ENCODE results near the gene SDR42E1. TPM values are rescaled to one million over a fixed set of nuclear protein-coding genes. Genes with fewer than 3 reads are reported as not detected.

SDR42E1 gene
- total and polyA plus RNA-seq, 2 of the 8 experiments (the other 6 are each of a cell fraction or from before 2014, with no cell fraction given) = 0.03 TPM; not detected in 1

DNA sequence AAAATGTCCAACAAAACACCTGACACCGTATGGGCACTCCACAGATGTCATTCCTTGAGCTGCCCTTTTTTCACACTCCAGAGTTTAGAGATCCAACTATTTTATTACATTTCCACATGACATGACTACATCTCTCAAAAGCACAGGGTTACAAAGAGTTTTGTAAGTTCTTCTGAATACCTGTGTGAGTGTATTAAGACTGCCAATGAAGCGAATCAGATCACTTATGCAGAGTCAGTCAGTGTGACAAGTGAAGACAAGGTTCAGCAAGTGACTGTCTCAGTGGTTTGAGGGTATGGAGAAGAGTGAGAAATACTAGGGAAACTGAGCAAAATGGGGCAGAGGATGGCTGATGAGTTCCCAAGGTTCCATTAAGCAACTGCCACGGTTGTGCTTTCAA is 8.4 kb downstream of the SDR42E1 start:
- H3K4me2 ChIP-seq (ENCODE audit: insufficient read depth in 1 of 2, low read depth in 2 of 2, low read length in 2 of 2) = no peak overlapping the region
- no peaks in the 10 kb centered on the region for H4K20me1 ChIP-seq (replicated peaks in 1 of 2; ENCODE audit: control insufficient read depth in 1 of 2, insufficient read depth in 2 of 2, low read length in 2 of 2)
- H3K23me2 ChIP-seq (ENCODE audit: low read depth, low read length) = no peaks in the 10 kb centered on the region
- no peak overlapping the region for H3K4me3 ChIP-seq (ENCODE audit: extremely low read depth in 1 of 4, insufficient read depth in 2 of 4, low read depth in 3 of 4, low read length in 4 of 4)
- H2AFZ ChIP-seq (ENCODE audit: low read length) = no peak overlapping the region
- no peak overlapping the region for H3K9ac ChIP-seq (replicated peaks in 1 of 4; ENCODE audit: extremely low read depth in 1 of 4, low read depth in 3 of 4, low read length in 3 of 4)
- no peak overlapping the region for H2BK12ac ChIP-seq (ENCODE audit: low read depth, low read length)
- H3K27ac ChIP-seq (ENCODE audit: low read depth, low read length) = no peak overlapping the region
- H2BK15ac ChIP-seq (ENCODE audit: low read length) = no peak overlapping the region
- no peak overlapping the region for H4K8ac ChIP-seq (ENCODE audit: extremely low read depth, insufficient read depth, low read length)
- CTCF ChIA-PET (ENCODE audit: partially characterized antibody) = interaction anchor here (0.8 to 1.2 kb wide), 5 partner anchors 11 to 96 kb away, joined by 3 to 5 read pairs (median 3); no protein-coding TSS in a partner anchor
- no peak overlapping the region for H3K14ac ChIP-seq (ENCODE audit: insufficient read length)
- no peaks in the 10 kb centered on the region for H3K79me1 ChIP-seq (ENCODE audit: low read depth, low read length)
- H4K91ac ChIP-seq (replicated peaks; ENCODE audit: insufficient read length, low read length) = no peak overlapping the region
- no peak for DNase-seq (ENCODE audit: low read depth in 1 of 2, low spot score in 2 of 2)
- no peak overlapping the region for H3K56ac ChIP-seq (replicated peaks; ENCODE audit: insufficient read length, low read depth, low read length)
- H2BK5ac ChIP-seq (ENCODE audit: low read depth, low read length) = no peak overlapping the region
- H3K23ac ChIP-seq (ENCODE audit: insufficient read length) = no peak overlapping the region
- WGBS, 2 experiments (ENCODE audit: extremely low coverage in 1 of 2, insufficient coverage in 1 of 2, insufficient read length in 1 of 2, insufficient replicate concordance in 2 of 2, low coverage in 1 of 2, low lambda C conversion rate in 2 of 2, missing lambda C conversion rate in 1 of 2) = 77% methylated on average over 3 of the region's 3 CpGs; no CpG with 5 or more reads in 1 of the 2 experiments
- H2BK20ac ChIP-seq (ENCODE audit: low read length) = no peak overlapping the region
- no peak overlapping the region for H4K5ac ChIP-seq (ENCODE audit: insufficient read length, low read depth, low read length)
- no peak overlapping the region for H3K4ac ChIP-seq (replicated peaks; ENCODE audit: insufficient read length, low read depth, low read length)
- no peaks in the 10 kb centered on the region for H3K79me2 ChIP-seq (ENCODE audit: control insufficient read depth in 1 of 2, insufficient read depth in 2 of 2, low read length in 2 of 2)
- no peak overlapping the region for H3K18ac ChIP-seq (ENCODE audit: extremely low read depth, low read length)
- POLR2A ChIA-PET (ENCODE audit: partially characterized antibody) = no interaction called here
- H2AK5ac ChIP-seq (ENCODE audit: low read depth, low read length) = no peak overlapping the region
- no peaks in the 10 kb centered on the region for H3K27me3 ChIP-seq (replicated peaks in 1 of 4; ENCODE audit: control insufficient read depth in 3 of 4, extremely low read depth in 1 of 4, insufficient read depth in 3 of 4, low read length in 3 of 4)
- no peaks in the 10 kb centered on the region for H3K36me3 ChIP-seq (ENCODE audit: control insufficient read depth in 2 of 4, insufficient read depth in 4 of 4, low read length in 3 of 4)
- no peak for FAIRE-seq
- no peak for TF ChIP-seq POLR2A (IDR thresholded peaks at IDR 0.05; ENCODE audit: control extremely low read depth in 1 of 2, low read depth in 2 of 2, low read length in 2 of 2)
- TF ChIP-seq SP4 (IDR thresholded peaks at IDR 0.05; ENCODE audit: low read length) = no peak
- no peak for TF ChIP-seq CTCF (IDR thresholded peaks at IDR 0.05; ENCODE audit: control extremely low read depth in 1 of 3, insufficient read depth in 1 of 3, low read depth in 1 of 3, low read length in 3 of 3)
- TF ChIP-seq FOSL1 (IDR thresholded peaks at IDR 0.05; ENCODE audit: insufficient read depth, low read depth, low read length) = no peak
- no peak for TF ChIP-seq CBX8 (IDR thresholded peaks at IDR 0.05; ENCODE audit: borderline replicate concordance, low read depth, low read length)
- no peak for TF ChIP-seq RNF2 (IDR thresholded peaks at IDR 0.05; ENCODE audit: borderline replicate concordance, low read depth, low read length, missing control alignments, poor library complexity, severe bottlenecking)
- TF ChIP-seq ASH2L (IDR thresholded peaks at IDR 0.05; ENCODE audit: low read length) = no peak
- H2BK120ac ChIP-seq (replicated peaks; ENCODE audit: low read depth, low read length) = no peak overlapping the region
- H3K4me1 ChIP-seq (replicated peaks in 1 of 4; ENCODE audit: control insufficient read depth in 3 of 4, insufficient read depth in 4 of 4, low read length in 3 of 4) = no peaks in the 10 kb centered on the region
- 0 out of 4 replicates have a peak, but pooled peaks cover 0 to 4% of the 10 kb centered on the region in 2 experiments for H3K9me3 ChIP-seq (ENCODE audit: insufficient read depth in 2 of 2, low read depth in 1 of 2, low read length in 1 of 2)

Measured in H1 (cell line).